ENCODE measurements around the gene ARL14EP. TPM values are rescaled to one million over a fixed set of nuclear protein-coding genes. Genes with fewer than 3 reads are reported as not detected.

The ARL14EP gene
- 18.5 TPM for polyA plus RNA-seq (2013, experiment 1 of 2)
- polyA plus RNA-seq (2013, experiment 2 of 2) = 22.2 TPM

- H3K9me3 ChIP-seq (ENCODE audit: control insufficient read depth, low read length) = no peaks in the 10 kb centered on the region
- H3K4me1 ChIP-seq (ENCODE audit: control insufficient read depth, insufficient read depth, low read length, poor library complexity, severe bottlenecking) = peaks cover 13% of the 10 kb centered on the region
- peak within 1 kb of the TSS; percentile 94 for H3K27ac ChIP-seq (ENCODE audit: low read depth, low read length, severe bottlenecking)
- 1 to 3% methylated on average over 18 to 43 of the region's 51 CpGs for WGBS, 2 experiments (ENCODE audit: insufficient coverage in 2 of 2)
- peak within 1 kb of the TSS; percentile 78 for H3K4me3 ChIP-seq (ENCODE audit: extremely low read depth, insufficient read depth, low read length, poor library complexity, severe bottlenecking)
- H3K36me3 ChIP-seq (ENCODE audit: control insufficient read depth, insufficient read depth, low read length) = no peaks in the 10 kb centered on the region
These were observed at the start of gene ARL14EP for GRCh38 chr11:30322826-30323710. ARL14EP (plus strand) TSS chr11:30323104; CDS start chr11:30330949, 7,845 bp downstream.

GRCh38 chr11:30277176-30277575, 45.7 kb upstream of the ARL14EP start:
- Histone ChIP-seq H3K4me1 (ENCODE audit: control insufficient read depth, insufficient read depth, low read length, poor library complexity, severe bottlenecking) (no peaks in the 10 kb centered on the region), H3K4me3 (ENCODE audit: extremely low read depth, insufficient read depth, low read length, poor library complexity, severe bottlenecking) (no peak overlapping the region), H3K36me3 (ENCODE audit: control insufficient read depth, insufficient read depth, low read length) (no peaks in the 10 kb centered on the region), H3K27ac (ENCODE audit: low read depth, low read length, severe bottlenecking) (no peak overlapping the region), H3K9me3 (ENCODE audit: control insufficient read depth, low read length) (no peaks in the 10 kb centered on the region)

GRCh38 chr11:30279796-30280195, 43.1 kb upstream of the ARL14EP start:
- Histone ChIP-seq H3K27ac (ENCODE audit: low read depth, low read length, severe bottlenecking) (no peak overlapping the region), H3K4me3 (ENCODE audit: extremely low read depth, insufficient read depth, low read length, poor library complexity, severe bottlenecking) (no peak overlapping the region), H3K9me3 (ENCODE audit: control insufficient read depth, low read length) (no peaks in the 10 kb centered on the region), H3K4me1 (ENCODE audit: control insufficient read depth, insufficient read depth, low read length, poor library complexity, severe bottlenecking) (no peaks in the 10 kb centered on the region), H3K36me3 (ENCODE audit: control insufficient read depth, insufficient read depth, low read length) (no peaks in the 10 kb centered on the region)
- WGBS, 2 experiments (ENCODE audit: insufficient coverage in 2 of 2) = 80 to 100% methylated on average over 1 to 2 of the region's 2 CpGs

GRCh38 chr11:30281476-30282288, 41.2 kb upstream of the ARL14EP start:
- Histone ChIP-seq H3K36me3 (ENCODE audit: control insufficient read depth, insufficient read depth, low read length) (no peaks in the 10 kb centered on the region), H3K27ac (ENCODE audit: low read depth, low read length, severe bottlenecking) (no peak overlapping the region), H3K9me3 (ENCODE audit: control insufficient read depth, low read length) (no peaks in the 10 kb centered on the region), H3K4me3 (ENCODE audit: extremely low read depth, insufficient read depth, low read length, poor library complexity, severe bottlenecking) (no peak overlapping the region), H3K4me1 (ENCODE audit: control insufficient read depth, insufficient read depth, low read length, poor library complexity, severe bottlenecking) (no peaks in the 10 kb centered on the region)
- WGBS, 2 experiments (ENCODE audit: insufficient coverage in 2 of 2) = 79 to 84% methylated on average over 5 of the region's 7 CpGs

GRCh38 chr11:30282289-30282631, 40.6 kb upstream of the ARL14EP start:
- Histone ChIP-seq H3K27ac (ENCODE audit: low read depth, low read length, severe bottlenecking) (no peak overlapping the region), H3K4me3 (ENCODE audit: extremely low read depth, insufficient read depth, low read length, poor library complexity, severe bottlenecking) (no peak overlapping the region), H3K36me3 (ENCODE audit: control insufficient read depth, insufficient read depth, low read length) (no peaks in the 10 kb centered on the region), H3K9me3 (ENCODE audit: control insufficient read depth, low read length) (no peaks in the 10 kb centered on the region), H3K4me1 (ENCODE audit: control insufficient read depth, insufficient read depth, low read length, poor library complexity, severe bottlenecking) (no peaks in the 10 kb centered on the region)
- WGBS, 2 experiments (ENCODE audit: insufficient coverage in 2 of 2) = 86% methylated on average over 2 of the region's 3 CpGs; no CpG with 5 or more reads in 1 of the 2 experiments

- H3K4me1 ChIP-seq (ENCODE audit: control insufficient read depth, insufficient read depth, low read length, poor library complexity, severe bottlenecking) = no peaks in the 10 kb centered on the region
- H3K4me3 ChIP-seq (ENCODE audit: extremely low read depth, insufficient read depth, low read length, poor library complexity, severe bottlenecking) = no peak overlapping the region
- H3K27ac ChIP-seq (ENCODE audit: low read depth, low read length, severe bottlenecking) = no peak overlapping the region
- H3K9me3 ChIP-seq (ENCODE audit: control insufficient read depth, low read length) = no peaks in the 10 kb centered on the region
- H3K36me3 ChIP-seq (ENCODE audit: control insufficient read depth, insufficient read depth, low read length) = no peaks in the 10 kb centered on the region
- 89% methylated on average over 3 of the region's 3 CpGs; no CpG with 5 or more reads in 1 of the 2 experiments for WGBS, 2 experiments (ENCODE audit: insufficient coverage in 2 of 2)
These were observed 38.1 kb upstream of the ARL14EP start for GRCh38 chr11:30284836-30285235.

GRCh38 chr11:30285416-30286121, 37.3 kb upstream of the ARL14EP start:
- no peaks in the 10 kb centered on the region for H3K36me3 ChIP-seq (ENCODE audit: control insufficient read depth, insufficient read depth, low read length)
- no peaks in the 10 kb centered on the region for H3K9me3 ChIP-seq (ENCODE audit: control insufficient read depth, low read length)
- WGBS, 2 experiments (ENCODE audit: insufficient coverage in 2 of 2) = no CpG with 5 or more reads among the region's 3 CpGs
- no peaks in the 10 kb centered on the region for H3K4me1 ChIP-seq (ENCODE audit: control insufficient read depth, insufficient read depth, low read length, poor library complexity, severe bottlenecking)
- H3K4me3 ChIP-seq (ENCODE audit: extremely low read depth, insufficient read depth, low read length, poor library complexity, severe bottlenecking) = no peak overlapping the region
- no peak overlapping the region for H3K27ac ChIP-seq (ENCODE audit: low read depth, low read length, severe bottlenecking)

GRCh38 chr11:30291331-30291730, 31.6 kb upstream of the ARL14EP start:
- no peaks in the 10 kb centered on the region for H3K36me3 ChIP-seq (ENCODE audit: control insufficient read depth, insufficient read depth, low read length)
- no peak overlapping the region for H3K4me3 ChIP-seq (ENCODE audit: extremely low read depth, insufficient read depth, low read length, poor library complexity, severe bottlenecking)
- no peaks in the 10 kb centered on the region for H3K4me1 ChIP-seq (ENCODE audit: control insufficient read depth, insufficient read depth, low read length, poor library complexity, severe bottlenecking)
- 46 to 60% methylated on average over 2 to 3 of the region's 4 CpGs for WGBS, 2 experiments (ENCODE audit: insufficient coverage in 2 of 2)
- no peak overlapping the region for H3K27ac ChIP-seq (ENCODE audit: low read depth, low read length, severe bottlenecking)
- no peaks in the 10 kb centered on the region for H3K9me3 ChIP-seq (ENCODE audit: control insufficient read depth, low read length)

- H3K4me3 ChIP-seq (ENCODE audit: extremely low read depth, insufficient read depth, low read length, poor library complexity, severe bottlenecking) = no peak overlapping the region
- H3K4me1 ChIP-seq (ENCODE audit: control insufficient read depth, insufficient read depth, low read length, poor library complexity, severe bottlenecking) = no peaks in the 10 kb centered on the region
- H3K27ac ChIP-seq (ENCODE audit: low read depth, low read length, severe bottlenecking) = no peak overlapping the region
- no peaks in the 10 kb centered on the region for H3K36me3 ChIP-seq (ENCODE audit: control insufficient read depth, insufficient read depth, low read length)
- no CpG with 5 or more reads among the region's 2 CpGs for WGBS, 2 experiments (ENCODE audit: insufficient coverage in 2 of 2)
- no peaks in the 10 kb centered on the region for H3K9me3 ChIP-seq (ENCODE audit: control insufficient read depth, low read length)
These were observed 30.4 kb upstream of the ARL14EP start for GRCh38 chr11:30292545-30292944.

- Histone ChIP-seq H3K9me3 (ENCODE audit: control insufficient read depth, low read length) (no peaks in the 10 kb centered on the region), H3K4me1 (ENCODE audit: control insufficient read depth, insufficient read depth, low read length, poor library complexity, severe bottlenecking) (no peaks in the 10 kb centered on the region), H3K36me3 (ENCODE audit: control insufficient read depth, insufficient read depth, low read length) (no peaks in the 10 kb centered on the region), H3K27ac (ENCODE audit: low read depth, low read length, severe bottlenecking) (no peak overlapping the region), H3K4me3 (ENCODE audit: extremely low read depth, insufficient read depth, low read length, poor library complexity, severe bottlenecking) (no peak overlapping the region)
- 82 to 92% methylated on average over 6 to 7 of the region's 8 CpGs for WGBS, 2 experiments (ENCODE audit: insufficient coverage in 2 of 2)
These were observed 27.6 kb upstream of the ARL14EP start for GRCh38 chr11:30295178-30295885.

Measured in mesodermal cell (in vitro differentiated cells).